Activated CD8-positive, alpha-beta memory T cell treated with anti-CD3 and anti-CD28 coated beads, Interleukin-2, amount 50 U/mL, for 4 hours (primary cell): ENCODE measurements around the gene PROM2.

Source experiments
- DNase-seq: peaks from one replicate; pipeline ENCODE4 v3.0.0-alpha.2; 2020

The PROM2 gene

GRCh38 chr2:95308426-95308990 is 34.3 kb downstream of the PROM2 start:
- DNase-seq = no peak

GRCh38 chr2:95309599-95309998 is 35.4 kb downstream of the PROM2 start:
- no peak for DNase-seq

- no peak for DNase-seq
These were observed 36.0 kb downstream of the PROM2 start for GRCh38 chr2:95310216-95310615.

GRCh38 chr2:95310651-95311050 is 36.4 kb downstream of the PROM2 start:
- DNase-seq = no peak

GRCh38 chr2:95311815-95312542 is 37.7 kb downstream of the PROM2 start:
- DNase-seq = no peak

GRCh38 chr2:95312543-95313201 is 38.4 kb downstream of the PROM2 start:
- no peak for DNase-seq

GRCh38 chr2:95313296-95314131 is 39.3 kb downstream of the PROM2 start:
- no peak for DNase-seq

- no peak for DNase-seq
These were observed 40.3 kb downstream of the PROM2 start for GRCh38 chr2:95314598-95314963.

- no peak for DNase-seq
These were observed 40.8 kb downstream of the PROM2 start for GRCh38 chr2:95314964-95315611.

- DNase-seq = no peak
These were observed 41.7 kb downstream of the PROM2 start for GRCh38 chr2:95315801-95316411.

- no peak for DNase-seq
These were observed 42.3 kb downstream of the PROM2 start for GRCh38 chr2:95316466-95317122.

GRCh38 chr2:95317123-95317500 is 42.9 kb downstream of the PROM2 start:
- no peak for DNase-seq

- DNase-seq = no peak
These were observed 43.6 kb downstream of the PROM2 start for GRCh38 chr2:95317665-95318425.

GRCh38 chr2:95318431-95319220 is 44.4 kb downstream of the PROM2 start:
- no peak for DNase-seq

- no peak for DNase-seq
These were observed 45.5 kb downstream of the PROM2 start for GRCh38 chr2:95319481-95320343.

- DNase-seq = no peak
These were observed 46.1 kb downstream of the PROM2 start for GRCh38 chr2:95320344-95320712.

- DNase-seq = no peak
These were observed 46.9 kb downstream of the PROM2 start for GRCh38 chr2:95320986-95321767.

- no peak for DNase-seq
These were observed 49.3 kb downstream of the PROM2 start for GRCh38 chr2:95323347-95324155.
